Spleen (tissue), 11 donors: ENCODE data around the gene MRPL49. TPM values are rescaled to one million over a fixed set of nuclear protein-coding genes. Genes with fewer than 3 reads are reported as not detected.

Source experiments
- DNase-seq: peaks from one replicate; pipeline ENCODE4 v3.0.0-alpha.2; 2020
- H3K27ac ChIP-seq, 8 donors: fragments of 200-600 bp; sonication (generic) in 7 of 8; 1 replicate in 4 of 8; 2 replicates in 4 of 8; pipeline versions ENCODE4 v1.5.0 to v1.8.0; 2016 to 2021; ENCODE audit warnings: inconsistent platforms in 4 of 8, mild to moderate bottlenecking in 4 of 8, moderate library complexity in 1 of 8
- H3K27me3 ChIP-seq, 7 donors: fragments of 200-600 bp; sonication (generic) in 6 of 7; replicated peaks in 1 of 7; 1 replicate in 4 of 7; 2 replicates in 3 of 7; pipeline versions ENCODE4 v1.5.0 to v1.8.0; 2016 to 2021; ENCODE audit warnings: inconsistent platforms in 3 of 7, mild to moderate bottlenecking in 1 of 7
- H3K36me3 ChIP-seq, 6 donors: fragments of 200-600 bp; sonication (generic) in 5 of 6; 1 replicate in 4 of 6; 2 replicates in 2 of 6; pipeline versions ENCODE4 v1.5.0 to v1.8.0; 2016 to 2021; ENCODE audit warnings: inconsistent platforms in 2 of 6
- H3K4me1 ChIP-seq, 6 donors: fragments of 200-600 bp; sonication (generic) in 5 of 6; 1 replicate in 3 of 6; 2 replicates in 3 of 6; pipeline versions ENCODE4 v1.5.0 to v1.8.0; 2016 to 2021; ENCODE audit warnings: inconsistent platforms in 3 of 6
- H3K4me3 ChIP-seq, 8 donors: fragments of 200-600 bp; sonication (generic) in 7 of 8; 1 replicate in 4 of 8; 2 replicates in 4 of 8; pipeline versions ENCODE4 v1.5.0 to v1.8.0; 2016 to 2021; ENCODE audit warnings: inconsistent platforms in 4 of 8, mild to moderate bottlenecking in 4 of 8, moderate library complexity in 2 of 8
- H3K9me3 ChIP-seq, 8 donors: fragments of 200-600 bp; sonication (generic) in 7 of 8; 1 replicate in 4 of 8; 2 replicates in 4 of 8; pipeline versions ENCODE4 v1.5.0 to v1.8.0; 2016 to 2021; ENCODE audit warnings: inconsistent platforms in 4 of 8
- POLR2A ChIP-seq, 3 donors: fragments of 450-650 bp; IDR thresholded peaks; one replicate each; pipeline ENCODE4 v1.5.1; 2017; ENCODE audit warnings: antibody characterized with exemption in 3 of 3, mild to moderate bottlenecking in 1 of 3
- POLR2AphosphoS5 ChIP-seq, 3 donors: sonication (generic); formaldehyde crosslinking; IDR thresholded peaks; one replicate each; pipeline ENCODE4 v1.5.1; 2017; ENCODE audit warnings: antibody characterized with exemption in 3 of 3
- WGBS, 5 donors: extraction: QIAGEN DNeasy Blood & Tissue Kit in 3 of 5; methylation state at CpG; one replicate each; pipeline versions ENCODE4 v1.1.5 to v1.1.7; 2013 to 2018; 5-methylcytosine and 5-hydroxymethylcytosine counted together
- intact Hi-C: fragments of 100-400 bp; cut with DNase I; formaldehyde crosslinking; loops from one replicate; pipeline ENCODE4 v1.15.0; 2023; ENCODE audit warnings: low total_unique reads
- polyA plus RNA-seq, 3 donors: library from polyadenylated mRNA; stranded (reverse); fragments of 200-250 nt; gene quantifications; one replicate each; pipeline ENCODE4 v1.2.1, GENCODE V29; 2013
- total RNA-seq, 7 donors: library from RNA; depleted of rRNA in 3 of 7; stranded (reverse); fragments of >200 nt in 3 of 7; fragmentation: NEBNext Ultra II Directional in 4 of 7; extraction: Animal tissue kit (Norgen Biotek cat#: 25700) in 4 of 7; gene quantifications; one replicate each; pipeline versions ENCODE4 v1.1.0 to v1.2.1, GENCODE V29; 2016 to 2021
- TF ChIP-seq, protein P1 (sequence below), 11 experiments: fragments of 200-600 bp in 7 of 11; fragments of 450-650 bp in 4 of 11; sonication (generic) in 4 of 11; IDR thresholded peaks in 8 of 11; conservative IDR thresholded peaks in 3 of 11; 1 replicate in 7 of 11; 2 replicates in 4 of 11; pipeline versions ENCODE4 v1.4.0 to v1.8.0; 2016 to 2021; ENCODE audit warnings: antibody characterized with exemption in 11 of 11, inconsistent platforms in 4 of 11, mild to moderate bottlenecking in 1 of 11
- donor health status: healthy with polysubstance abuse.
- donor health status: DM: no; HTN: no; CAD: no; lungs with moderate emphysema.
- donor health status: DM: no; HTN: no; CAD: no.
- donor health status: Bipolar disorder and iron deficiency.
- donor health status: healthy.
- donor health status: DM: no; HTN: no; CAD: no.
- donor health status: DM: yes; HTN: yes; CAD: no.

Gene MRPL49
- total and polyA plus RNA-seq, 10 donors, result 20.0 to 51.2 (median 40.1) TPM

DNA sequence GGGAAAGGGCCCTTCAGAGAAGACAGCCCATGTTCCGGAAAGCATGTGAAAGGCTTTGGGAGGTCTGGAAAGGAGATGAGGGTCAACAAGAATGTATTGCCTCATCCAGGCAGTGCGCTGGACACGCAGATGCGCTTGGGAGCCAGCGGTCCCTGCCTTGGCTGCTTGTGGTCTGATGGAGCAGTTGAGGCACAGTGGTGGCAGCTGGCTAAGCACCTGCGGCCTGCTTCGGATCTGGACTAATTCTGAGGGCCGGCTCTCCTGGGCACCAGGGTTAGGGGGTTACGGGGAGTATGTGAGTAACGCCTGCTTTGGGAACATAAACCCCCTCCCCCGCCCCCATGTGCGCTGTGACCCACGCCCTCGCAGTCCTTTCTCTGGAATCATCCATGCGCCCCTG lies 15.0 kb upstream of the MRPL49 start:
- no peaks in the 10 kb centered on the region for H3K27me3 ChIP-seq
- no peak overlapping the region for H3K4me3 ChIP-seq
- peaks cover 0 to 75% (median 39%) of the 10 kb centered on the region in 6 donors for H3K36me3 ChIP-seq
- no peaks in the 10 kb centered on the region for H3K9me3 ChIP-seq
- WGBS, 5 donors, result 90 to 96% (median 94%) methylated on average over 12 to 15 of the region's 15 CpGs
- H3K27ac ChIP-seq, result no peak overlapping the region
- DNase-seq, result peak; percentile 54
- TF ChIP-seq, protein P1, sequence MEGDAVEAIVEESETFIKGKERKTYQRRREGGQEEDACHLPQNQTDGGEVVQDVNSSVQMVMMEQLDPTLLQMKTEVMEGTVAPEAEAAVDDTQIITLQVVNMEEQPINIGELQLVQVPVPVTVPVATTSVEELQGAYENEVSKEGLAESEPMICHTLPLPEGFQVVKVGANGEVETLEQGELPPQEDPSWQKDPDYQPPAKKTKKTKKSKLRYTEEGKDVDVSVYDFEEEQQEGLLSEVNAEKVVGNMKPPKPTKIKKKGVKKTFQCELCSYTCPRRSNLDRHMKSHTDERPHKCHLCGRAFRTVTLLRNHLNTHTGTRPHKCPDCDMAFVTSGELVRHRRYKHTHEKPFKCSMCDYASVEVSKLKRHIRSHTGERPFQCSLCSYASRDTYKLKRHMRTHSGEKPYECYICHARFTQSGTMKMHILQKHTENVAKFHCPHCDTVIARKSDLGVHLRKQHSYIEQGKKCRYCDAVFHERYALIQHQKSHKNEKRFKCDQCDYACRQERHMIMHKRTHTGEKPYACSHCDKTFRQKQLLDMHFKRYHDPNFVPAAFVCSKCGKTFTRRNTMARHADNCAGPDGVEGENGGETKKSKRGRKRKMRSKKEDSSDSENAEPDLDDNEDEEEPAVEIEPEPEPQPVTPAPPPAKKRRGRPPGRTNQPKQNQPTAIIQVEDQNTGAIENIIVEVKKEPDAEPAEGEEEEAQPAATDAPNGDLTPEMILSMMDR (IDR thresholded peaks at IDR 0.05 in 8 of 11, conservative IDR thresholded peaks at IDR 0.05 in 3 of 11), result no peak
- TF ChIP-seq POLR2AphosphoS5 (IDR thresholded peaks at IDR 0.05), result no peak
- TF ChIP-seq POLR2A (IDR thresholded peaks at IDR 0.05), result no peak
- H3K4me1 ChIP-seq, result peaks cover 17 to 45% (median 23%) of the 10 kb centered on the region in 6 donors
- intact Hi-C loops, result no loop called here

DNA sequence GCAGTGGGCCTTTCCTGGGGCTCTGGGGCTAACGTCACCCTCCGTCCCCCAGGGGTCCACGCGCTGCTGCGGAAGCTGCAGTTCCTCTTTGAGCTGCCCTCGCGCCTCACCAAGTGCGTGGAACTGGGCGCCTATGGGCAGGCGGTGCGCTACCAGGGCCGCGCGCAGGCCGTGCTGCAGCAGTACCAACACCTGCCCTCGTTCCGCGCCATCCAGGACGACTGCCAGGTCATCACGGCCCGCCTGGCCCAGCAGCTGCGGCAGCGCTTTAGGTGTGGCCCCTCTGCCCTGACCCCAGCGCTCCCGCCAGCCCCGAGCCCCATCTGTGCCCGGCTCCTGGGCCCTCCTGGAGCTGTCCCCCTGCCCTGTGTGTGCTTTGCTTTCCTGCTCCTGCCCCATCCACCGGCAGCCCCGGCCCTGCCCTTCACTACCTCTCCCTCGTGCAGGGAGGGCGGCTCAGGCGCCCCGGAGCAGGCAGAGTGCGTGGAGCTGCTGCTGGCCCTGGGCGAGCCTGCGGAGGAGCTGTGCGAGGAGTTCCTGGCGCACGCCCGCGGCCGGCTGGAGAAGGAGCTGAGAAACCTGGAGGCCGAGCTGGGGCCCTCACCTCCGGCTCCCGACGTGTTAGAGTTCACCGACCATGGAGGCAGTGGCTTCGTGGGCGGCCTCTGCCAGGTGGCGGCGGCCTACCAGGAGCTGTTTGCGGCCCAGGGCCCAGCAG lies 14.2 kb upstream of the MRPL49 start:
- peak in 1 of 3 donors; percentile 39 for TF ChIP-seq POLR2AphosphoS5 (IDR thresholded peaks at IDR 0.05)
- TF ChIP-seq, protein P1 (IDR thresholded peaks at IDR 0.05 in 8 of 11, conservative IDR thresholded peaks at IDR 0.05 in 3 of 11), result no peak
- H3K9me3 ChIP-seq, result no peaks in the 10 kb centered on the region
- peaks cover 24 to 50% (median 31%) of the 10 kb centered on the region in 6 donors for H3K4me1 ChIP-seq
- no peaks in the 10 kb centered on the region for H3K27me3 ChIP-seq
- 93 to 96% (median 96%) methylated on average over 40 to 52 of the region's 52 CpGs for WGBS, 5 donors
- DNase-seq, result peak; percentile 76
- H3K36me3 ChIP-seq, result peaks cover 0 to 66% (median 36%) of the 10 kb centered on the region in 6 donors
- no peak overlapping the region for H3K4me3 ChIP-seq
- intact Hi-C loops, result no loop called here
- H3K27ac ChIP-seq, result no peak overlapping the region

DNA sequence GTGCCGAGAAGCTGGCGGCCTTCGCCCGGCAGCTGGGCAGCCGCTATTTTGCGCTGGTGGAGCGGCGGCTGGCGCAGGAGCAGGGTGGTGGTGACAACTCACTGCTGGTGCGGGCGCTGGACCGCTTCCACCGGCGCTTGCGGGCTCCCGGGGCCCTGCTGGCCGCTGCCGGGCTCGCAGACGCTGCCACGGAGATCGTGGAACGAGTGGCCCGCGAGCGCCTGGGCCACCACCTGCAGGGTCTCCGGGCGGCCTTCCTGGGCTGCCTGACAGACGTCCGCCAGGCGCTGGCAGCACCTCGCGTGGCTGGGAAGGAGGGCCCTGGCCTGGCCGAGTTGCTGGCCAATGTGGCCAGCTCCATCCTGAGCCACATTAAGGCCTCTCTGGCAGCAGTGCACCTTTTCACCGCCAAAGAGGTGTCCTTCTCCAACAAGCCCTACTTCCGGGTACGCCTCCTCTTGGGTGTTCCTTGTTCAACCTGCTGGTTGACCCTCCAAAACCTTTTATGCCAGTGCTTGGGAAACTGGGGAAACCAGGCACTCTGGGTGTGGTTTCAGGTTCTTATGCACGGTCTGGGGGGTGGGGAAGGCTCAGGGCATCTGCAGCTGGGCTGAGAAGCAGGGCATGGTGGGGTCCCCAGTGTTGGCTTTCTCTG lies 13.5 kb upstream of the MRPL49 start:
- WGBS, 5 donors, result 88 to 95% (median 94%) methylated on average over 14 to 38 of the region's 38 CpGs
- Histone ChIP-seq H3K27ac (no peak overlapping the region), H3K4me3 (no peak overlapping the region), H3K36me3 (peaks cover 0 to 60% (median 36%) of the 10 kb centered on the region in 6 donors), H3K9me3 (no peaks in the 10 kb centered on the region), H3K4me1 (peaks cover 28 to 50% (median 38%) of the 10 kb centered on the region in 6 donors), H3K27me3 (no peaks in the 10 kb centered on the region)
- DNase-seq, result peak; percentile 75
- peak in 1 of 3 donors; percentile 3 for TF ChIP-seq POLR2AphosphoS5 (IDR thresholded peaks at IDR 0.05)
- no peak for TF ChIP-seq POLR2A (IDR thresholded peaks at IDR 0.05)
- TF ChIP-seq, protein P1 (IDR thresholded peaks at IDR 0.05 in 8 of 11, conservative IDR thresholded peaks at IDR 0.05 in 3 of 11), result peak in 1 of 11 experiments; percentile 11
- intact Hi-C loops, result no loop called here
